Subcutaneous adipose tissue (tissue), 4 donors: ENCODE results near the gene HMG20B. TPM values are rescaled to one million over a fixed set of nuclear protein-coding genes. Genes with fewer than 3 reads are reported as not detected.

ENCODE experiments used
- total RNA-seq, 4 donors: library from RNA; depleted of rRNA; stranded (reverse); fragments of >200 nt; gene quantifications; one replicate each; pipeline ENCODE4 v1.1.0, GENCODE V29; 2016
- TF ChIP-seq, protein P1 (sequence below): fragments of 450-650 bp; IDR thresholded peaks from one replicate; pipeline ENCODE4 v1.5.1; 2016; ENCODE audit warnings: low read depth, mild to moderate bottlenecking, control low read depth, antibody characterized with exemption, moderate library complexity

The HMG20B gene
- total RNA-seq, 4 donors from 2014 or later, result 51.4 to 124 (median 102) TPM

- TF ChIP-seq, protein P1, sequence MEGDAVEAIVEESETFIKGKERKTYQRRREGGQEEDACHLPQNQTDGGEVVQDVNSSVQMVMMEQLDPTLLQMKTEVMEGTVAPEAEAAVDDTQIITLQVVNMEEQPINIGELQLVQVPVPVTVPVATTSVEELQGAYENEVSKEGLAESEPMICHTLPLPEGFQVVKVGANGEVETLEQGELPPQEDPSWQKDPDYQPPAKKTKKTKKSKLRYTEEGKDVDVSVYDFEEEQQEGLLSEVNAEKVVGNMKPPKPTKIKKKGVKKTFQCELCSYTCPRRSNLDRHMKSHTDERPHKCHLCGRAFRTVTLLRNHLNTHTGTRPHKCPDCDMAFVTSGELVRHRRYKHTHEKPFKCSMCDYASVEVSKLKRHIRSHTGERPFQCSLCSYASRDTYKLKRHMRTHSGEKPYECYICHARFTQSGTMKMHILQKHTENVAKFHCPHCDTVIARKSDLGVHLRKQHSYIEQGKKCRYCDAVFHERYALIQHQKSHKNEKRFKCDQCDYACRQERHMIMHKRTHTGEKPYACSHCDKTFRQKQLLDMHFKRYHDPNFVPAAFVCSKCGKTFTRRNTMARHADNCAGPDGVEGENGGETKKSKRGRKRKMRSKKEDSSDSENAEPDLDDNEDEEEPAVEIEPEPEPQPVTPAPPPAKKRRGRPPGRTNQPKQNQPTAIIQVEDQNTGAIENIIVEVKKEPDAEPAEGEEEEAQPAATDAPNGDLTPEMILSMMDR, result no peak
These were observed 19.3 kb downstream of the HMG20B start for GRCh38 chr19:3591876-3592613.

DNA sequence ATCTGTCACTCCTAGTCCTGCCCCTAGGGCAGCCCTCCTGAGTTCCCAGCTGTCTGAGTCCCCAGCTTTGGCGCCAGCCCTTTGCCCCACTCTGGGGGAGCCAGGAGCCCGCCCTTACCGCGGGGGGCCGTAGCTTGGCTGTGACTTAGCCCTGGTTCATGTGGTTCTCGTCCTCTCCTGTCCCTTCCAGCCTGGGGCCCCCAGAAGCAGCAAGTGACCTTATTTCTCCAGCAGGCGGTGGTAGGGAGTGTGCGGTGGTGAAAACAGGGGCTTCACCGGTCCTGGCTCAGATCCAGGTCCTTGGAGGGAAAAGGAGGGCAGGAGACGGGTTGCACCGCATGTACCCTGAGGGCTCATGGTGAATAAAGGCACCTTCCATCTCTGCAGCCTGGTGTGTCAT, 20.4 kb downstream of the HMG20B start:
- TF ChIP-seq, protein P1, result no peak

- TF ChIP-seq, protein P1, result no peak
These were observed 22.8 kb downstream of the HMG20B start for GRCh38 chr19:3595521-3596061.

- TF ChIP-seq, protein P1, result no peak
These were observed 27.0 kb downstream of the HMG20B start for GRCh38 chr19:3599776-3600187.

- TF ChIP-seq, protein P1, result no peak
These were observed 28.3 kb downstream of the HMG20B start for GRCh38 chr19:3601021-3601420.

GRCh38 chr19:3603121-3603811, 30.5 kb downstream of the HMG20B start:
- TF ChIP-seq, protein P1, result no peak
